GM23248 (cell line): ENCODE data around the gene LRRC7.

Experiments
- EZH2 ChIP-seq: fragments of 200-600 bp; sonication (generic); IDR thresholded peaks from 2 replicates; pipeline ENCODE4 v1.6.1; 2018; ENCODE audit warnings: antibody characterized with exemption, mild to moderate bottlenecking; ENCODE audit not compliant: insufficient read depth, poor library complexity, severe bottlenecking
- EZH2phosphoT487 ChIP-seq: fragments of 200-600 bp; sonication (generic); IDR thresholded peaks from 2 replicates; pipeline ENCODE4 v1.6.1; 2018; ENCODE audit warnings: antibody characterized with exemption, moderate library complexity, mild to moderate bottlenecking, low read depth; ENCODE audit not compliant: insufficient read depth

DNA sequence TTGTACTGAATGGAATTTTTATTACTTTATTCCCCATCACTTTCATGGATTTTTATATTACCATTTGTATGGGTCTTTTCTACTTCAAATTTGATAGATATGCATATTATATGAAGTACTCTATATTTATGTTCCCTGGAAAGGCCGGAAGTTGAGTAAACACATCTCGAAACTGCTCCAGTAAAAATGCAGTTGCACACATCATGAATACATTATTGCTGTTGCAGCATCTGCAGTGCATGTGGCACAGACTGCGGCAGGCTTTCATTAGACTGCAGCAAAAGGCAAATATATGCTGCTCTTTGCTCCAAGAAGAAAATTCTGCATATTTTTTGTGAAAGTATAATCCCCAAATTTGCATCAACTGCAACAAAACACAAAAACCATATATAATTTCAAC is 48.7 kb upstream of the LRRC7 start:
- TF ChIP-seq EZH2 (no peak), EZH2phosphoT487 (no peak)
